ENCODE results near the gene FLYWCH1.

Gene FLYWCH1

DNA sequence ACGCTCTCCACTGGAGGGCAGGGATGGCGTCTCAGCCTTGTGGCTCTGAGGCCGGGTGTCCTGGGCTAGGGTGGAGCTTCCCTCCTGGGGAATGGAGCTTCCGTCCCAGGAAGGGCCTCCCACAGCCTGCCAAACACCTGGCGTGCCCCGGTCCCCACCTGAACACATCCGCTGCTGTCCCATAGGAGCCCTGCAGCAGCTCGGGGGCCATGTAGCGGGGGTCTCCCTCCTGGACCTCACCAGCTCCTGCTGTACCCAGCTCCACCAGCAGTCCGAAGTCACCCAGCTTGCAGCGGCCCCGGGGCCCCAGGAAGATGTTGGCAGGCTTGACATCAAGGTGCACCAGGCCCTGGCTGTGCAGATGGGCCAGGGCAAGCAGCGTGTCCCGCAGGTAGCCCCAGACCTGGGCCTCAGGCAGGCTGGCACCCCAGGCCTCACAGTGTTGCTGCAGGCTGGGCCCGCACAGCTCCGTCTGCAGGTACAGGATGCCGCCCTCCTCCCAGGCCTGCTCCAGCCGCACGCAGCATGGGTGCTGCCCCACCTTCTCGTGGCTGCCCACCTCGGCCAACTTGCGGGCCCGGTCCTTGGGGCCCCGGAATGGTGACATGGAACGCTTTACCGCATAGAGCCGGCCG lies 63.5 kb downstream of the FLYWCH1 start:
- TF ChIP-seq, protein P1, sequence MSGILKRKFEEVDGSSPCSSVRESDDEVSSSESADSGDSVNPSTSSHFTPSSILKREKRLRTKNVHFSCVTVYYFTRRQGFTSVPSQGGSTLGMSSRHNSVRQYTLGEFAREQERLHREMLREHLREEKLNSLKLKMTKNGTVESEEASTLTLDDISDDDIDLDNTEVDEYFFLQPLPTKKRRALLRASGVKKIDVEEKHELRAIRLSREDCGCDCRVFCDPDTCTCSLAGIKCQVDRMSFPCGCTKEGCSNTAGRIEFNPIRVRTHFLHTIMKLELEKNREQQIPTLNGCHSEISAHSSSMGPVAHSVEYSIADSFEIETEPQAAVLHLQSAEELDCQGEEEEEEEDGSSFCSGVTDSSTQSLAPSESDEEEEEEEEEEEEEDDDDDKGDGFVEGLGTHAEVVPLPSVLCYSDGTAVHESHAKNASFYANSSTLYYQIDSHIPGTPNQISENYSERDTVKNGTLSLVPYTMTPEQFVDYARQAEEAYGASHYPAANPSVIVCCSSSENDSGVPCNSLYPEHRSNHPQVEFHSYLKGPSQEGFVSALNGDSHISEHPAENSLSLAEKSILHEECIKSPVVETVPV (CRISPR knock-in tag; IDR thresholded peaks at IDR 0.05), result no peak
- TF ChIP-seq ZNF70 (CRISPR knock-in tag; IDR thresholded peaks at IDR 0.05) (no peak), SNAI2 (CRISPR knock-in tag; IDR thresholded peaks at IDR 0.05) (no peak), ESRRG (CRISPR knock-in tag; IDR thresholded peaks at IDR 0.05) (no peak), TOX (CRISPR knock-in tag; IDR thresholded peaks at IDR 0.05; ENCODE audit: borderline replicate concordance) (no peak), OSR1 (CRISPR knock-in tag; IDR thresholded peaks at IDR 0.05) (no peak), ZFP30 (CRISPR knock-in tag; IDR thresholded peaks at IDR 0.05) (no peak), ISL1 (CRISPR knock-in tag; IDR thresholded peaks at IDR 0.05) (no peak), RARB (CRISPR knock-in tag; IDR thresholded peaks at IDR 0.05) (no peak)
- TF ChIP-seq, protein P2, sequence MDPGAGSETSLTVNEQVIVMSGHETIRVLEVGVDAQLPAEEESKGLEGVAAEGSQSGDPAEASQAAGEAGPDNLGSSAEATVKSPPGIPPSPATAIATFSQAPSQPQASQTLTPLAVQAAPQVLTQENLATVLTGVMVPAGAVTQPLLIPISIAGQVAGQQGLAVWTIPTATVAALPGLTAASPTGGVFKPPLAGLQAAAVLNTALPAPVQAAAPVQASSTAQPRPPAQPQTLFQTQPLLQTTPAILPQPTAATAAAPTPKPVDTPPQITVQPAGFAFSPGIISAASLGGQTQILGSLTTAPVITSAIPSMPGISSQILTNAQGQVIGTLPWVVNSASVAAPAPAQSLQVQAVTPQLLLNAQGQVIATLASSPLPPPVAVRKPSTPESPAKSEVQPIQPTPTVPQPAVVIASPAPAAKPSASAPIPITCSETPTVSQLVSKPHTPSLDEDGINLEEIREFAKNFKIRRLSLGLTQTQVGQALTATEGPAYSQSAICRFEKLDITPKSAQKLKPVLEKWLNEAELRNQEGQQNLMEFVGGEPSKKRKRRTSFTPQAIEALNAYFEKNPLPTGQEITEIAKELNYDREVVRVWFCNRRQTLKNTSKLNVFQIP (CRISPR knock-in tag; IDR thresholded peaks at IDR 0.05; ENCODE audit: borderline replicate concordance, low read depth), result no peak
- no peak for ATAC-seq

DNA sequence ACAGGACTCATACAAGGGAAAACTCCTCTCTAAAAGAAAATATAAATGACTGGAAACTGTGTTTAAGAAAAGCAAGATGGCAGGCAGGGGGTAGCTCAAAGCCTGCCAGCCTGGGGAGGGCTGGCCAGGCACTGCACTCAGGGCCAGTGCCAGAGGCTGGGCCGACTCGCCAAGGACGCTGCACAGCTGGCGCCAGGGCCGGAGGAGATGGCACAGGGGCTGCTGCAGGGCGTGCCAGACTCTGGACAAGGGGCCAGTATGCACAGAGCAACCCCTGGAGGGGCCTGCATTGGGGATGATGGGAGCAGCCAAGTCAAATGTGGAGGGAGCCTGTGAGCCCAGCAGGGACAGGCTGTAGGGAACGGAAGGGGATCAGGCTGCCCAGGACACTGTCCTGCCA lies 64.5 kb downstream of the FLYWCH1 start:
- TF ChIP-seq ZFP3 (CRISPR knock-in tag; IDR thresholded peaks at IDR 0.05), result no peak
- TF ChIP-seq, protein P2 (CRISPR knock-in tag; IDR thresholded peaks at IDR 0.05; ENCODE audit: borderline replicate concordance, low read depth), result no peak
- TF ChIP-seq GLIS3 (CRISPR knock-in tag; IDR thresholded peaks at IDR 0.05), result no peak
- TF ChIP-seq RARB (CRISPR knock-in tag; IDR thresholded peaks at IDR 0.05), result no peak
- no peak for TF ChIP-seq ZC3H10 (CRISPR knock-in tag; IDR thresholded peaks at IDR 0.05)
- no peak for TF ChIP-seq BACH2 (CRISPR knock-in tag; IDR thresholded peaks at IDR 0.05; ENCODE audit: borderline replicate concordance)
- no peak for TF ChIP-seq ESRRG (CRISPR knock-in tag; IDR thresholded peaks at IDR 0.05)
- no peak for TF ChIP-seq CSDC2 (CRISPR knock-in tag; IDR thresholded peaks at IDR 0.05)
- no peak for TF ChIP-seq ISL1 (CRISPR knock-in tag; IDR thresholded peaks at IDR 0.05)
- no peak for TF ChIP-seq SNAI2 (CRISPR knock-in tag; IDR thresholded peaks at IDR 0.05)
- ATAC-seq, result no peak

DNA sequence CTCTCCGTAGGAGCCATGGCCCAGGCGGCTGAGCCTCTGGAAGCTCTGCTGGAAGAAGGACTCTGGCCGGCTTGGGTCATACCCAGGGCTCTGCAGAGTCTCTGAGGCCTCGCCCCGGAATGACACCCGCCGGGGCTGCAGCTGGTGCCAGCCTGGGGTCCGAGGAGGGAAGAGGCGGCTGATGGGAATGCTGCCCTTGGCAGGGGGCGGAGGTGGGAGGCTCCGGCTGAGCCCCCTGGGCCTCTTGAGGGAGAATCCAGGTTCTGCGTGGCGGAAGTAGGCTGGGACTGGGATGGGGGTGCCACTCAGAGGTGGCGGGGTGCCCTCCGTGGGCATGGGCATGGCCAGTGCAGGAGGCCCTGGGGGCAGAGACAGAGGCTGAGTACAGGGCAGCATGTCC lies 64.9 kb downstream of the FLYWCH1 start:
- no peak for ATAC-seq
- TF ChIP-seq CSDC2 (CRISPR knock-in tag; IDR thresholded peaks at IDR 0.05), result no peak
- no peak for TF ChIP-seq BACH2 (CRISPR knock-in tag; IDR thresholded peaks at IDR 0.05; ENCODE audit: borderline replicate concordance)

DNA sequence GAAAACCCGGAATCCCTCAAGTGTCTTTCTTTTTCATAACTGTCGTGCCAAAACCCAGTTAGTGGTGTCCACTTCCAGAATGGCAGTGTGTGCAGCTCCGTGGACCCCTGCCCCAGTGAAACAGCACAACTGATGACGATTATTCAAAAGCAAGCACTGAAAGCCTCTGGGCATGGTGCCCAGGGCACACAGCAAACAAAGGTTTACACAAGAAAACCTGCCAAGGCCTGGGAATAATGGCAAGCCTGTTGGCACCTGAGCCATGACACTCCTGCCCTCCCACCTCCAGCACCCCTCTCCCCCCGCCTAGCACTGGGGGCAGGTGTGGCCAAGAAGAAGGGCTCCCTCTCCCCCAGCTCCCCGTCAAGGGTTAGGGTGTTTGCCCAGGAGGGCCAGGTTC lies 65.7 kb downstream of the FLYWCH1 start:
- ATAC-seq, result no peak
- TF ChIP-seq ESRRG (CRISPR knock-in tag; IDR thresholded peaks at IDR 0.05), result no peak
- TF ChIP-seq, protein P2 (CRISPR knock-in tag; IDR thresholded peaks at IDR 0.05; ENCODE audit: borderline replicate concordance, low read depth), result no peak
- TF ChIP-seq ZNF8 (CRISPR knock-in tag; IDR thresholded peaks at IDR 0.05), result no peak
- no peak for TF ChIP-seq ZFP30 (CRISPR knock-in tag; IDR thresholded peaks at IDR 0.05)
- TF ChIP-seq TOX (CRISPR knock-in tag; IDR thresholded peaks at IDR 0.05; ENCODE audit: borderline replicate concordance), result no peak
- no peak for TF ChIP-seq ZNF565 (CRISPR knock-in tag; conservative IDR thresholded peaks at IDR 0.05; ENCODE audit: low read depth)
- no peak for TF ChIP-seq RARB (CRISPR knock-in tag; IDR thresholded peaks at IDR 0.05)
- no peak for TF ChIP-seq CSDC2 (CRISPR knock-in tag; IDR thresholded peaks at IDR 0.05)
- TF ChIP-seq, protein P3, sequence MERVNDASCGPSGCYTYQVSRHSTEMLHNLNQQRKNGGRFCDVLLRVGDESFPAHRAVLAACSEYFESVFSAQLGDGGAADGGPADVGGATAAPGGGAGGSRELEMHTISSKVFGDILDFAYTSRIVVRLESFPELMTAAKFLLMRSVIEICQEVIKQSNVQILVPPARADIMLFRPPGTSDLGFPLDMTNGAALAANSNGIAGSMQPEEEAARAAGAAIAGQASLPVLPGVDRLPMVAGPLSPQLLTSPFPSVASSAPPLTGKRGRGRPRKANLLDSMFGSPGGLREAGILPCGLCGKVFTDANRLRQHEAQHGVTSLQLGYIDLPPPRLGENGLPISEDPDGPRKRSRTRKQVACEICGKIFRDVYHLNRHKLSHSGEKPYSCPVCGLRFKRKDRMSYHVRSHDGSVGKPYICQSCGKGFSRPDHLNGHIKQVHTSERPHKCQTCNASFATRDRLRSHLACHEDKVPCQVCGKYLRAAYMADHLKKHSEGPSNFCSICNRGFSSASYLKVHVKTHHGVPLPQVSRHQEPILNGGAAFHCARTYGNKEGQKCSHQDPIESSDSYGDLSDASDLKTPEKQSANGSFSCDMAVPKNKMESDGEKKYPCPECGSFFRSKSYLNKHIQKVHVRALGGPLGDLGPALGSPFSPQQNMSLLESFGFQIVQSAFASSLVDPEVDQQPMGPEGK (CRISPR knock-in tag; IDR thresholded peaks at IDR 0.05; ENCODE audit: borderline replicate concordance), result no peak
- TF ChIP-seq ZC3H10 (CRISPR knock-in tag; IDR thresholded peaks at IDR 0.05), result no peak
- TF ChIP-seq, protein P1 (CRISPR knock-in tag; IDR thresholded peaks at IDR 0.05), result no peak
- no peak for TF ChIP-seq OSR1 (CRISPR knock-in tag; IDR thresholded peaks at IDR 0.05)
